ENCODE measurements around the gene PDCL3. TPM values are rescaled to one million over a fixed set of nuclear protein-coding genes. Genes with fewer than 3 reads are reported as not detected.

Gene PDCL3
- 10.9 and 11.3 TPM in 2 replicates for total RNA-seq (ENCODE audit: low replicate concordance)

GRCh38 chr2:100562613-100563406 lies at the start of gene PDCL3:
PDCL3 (plus strand) TSS chr2:100562993; CDS start chr2:100563068, 75 bp downstream.

Other genes starting within 250 kb of the PDCL3 start
- 0.23 TPM in 1 of 2 replicates, not detected in the other for gene LONRF2, start 240.5 kb upstream of the PDCL3 start, total RNA-seq (ENCODE audit: low replicate concordance)
- gene CHST10, start 145.3 kb upstream of the PDCL3 start, total RNA-seq (ENCODE audit: low replicate concordance) = 4.3 and 10.4 TPM in 2 replicates
- gene NMS, start 92.5 kb upstream of the PDCL3 start, total RNA-seq (ENCODE audit: low replicate concordance) = not detected in 2 replicates